Neuronal stem cell (in vitro differentiated cells): Measurements from ENCODE around the gene KRTAP1-4.

Source experiments
- DNase-seq: peaks from one replicate; pipeline ENCODE4 v3.0.0-alpha.2; 2013; ENCODE audit warnings: low spot score
- H2AFZ ChIP-seq: one replicate; pipeline ENCODE4 v1.6.1; 2013; ENCODE audit warnings: mild to moderate bottlenecking, low read length, inconsistent platforms
- H2AK5ac ChIP-seq: 2 replicates; pipeline ENCODE4 v1.6.1; 2013; ENCODE audit warnings: low read depth, mild to moderate bottlenecking, inconsistent platforms, low read length, moderate library complexity, mixed read lengths
- H2BK120ac ChIP-seq: 2 replicates; pipeline ENCODE4 v1.6.1; 2013; ENCODE audit warnings: low read depth, mild to moderate bottlenecking, inconsistent platforms, low read length, moderate library complexity, mixed read lengths
- H2BK12ac ChIP-seq: one replicate; pipeline ENCODE4 v1.6.1; 2013; ENCODE audit warnings: low read length, inconsistent platforms
- H2BK15ac ChIP-seq: 2 replicates; pipeline ENCODE4 v1.6.1; 2013; ENCODE audit warnings: mild to moderate bottlenecking, low read length, inconsistent platforms, mixed read lengths
- H2BK5ac ChIP-seq: one replicate; pipeline ENCODE4 v1.6.1; 2013; ENCODE audit warnings: inconsistent platforms, mild to moderate bottlenecking, low read length, moderate library complexity
- H3K14ac ChIP-seq: one replicate; pipeline ENCODE4 v1.6.1; 2013; ENCODE audit warnings: low read length, inconsistent platforms
- H3K18ac ChIP-seq: 2 replicates; pipeline ENCODE4 v1.6.1; 2013; ENCODE audit warnings: low read length, inconsistent platforms
- H3K23ac ChIP-seq: 2 replicates; pipeline ENCODE4 v1.6.1; 2013; ENCODE audit warnings: low read depth, mild to moderate bottlenecking, mixed read lengths, low read length, inconsistent platforms; ENCODE audit not compliant: poor library complexity
- H3K27ac ChIP-seq: replicated peaks from 3 replicates; pipeline ENCODE4 v1.5.1; 2013; ENCODE audit warnings: low read length, inconsistent platforms
- H3K27me3 ChIP-seq, 3 experiments: 2 replicates each; pipeline ENCODE4 v1.6.1; 2013; ENCODE audit warnings: low read length in 3 of 3, mild to moderate bottlenecking in 2 of 3, inconsistent platforms in 1 of 3, low read depth in 1 of 3, mixed read lengths in 1 of 3, moderate library complexity in 1 of 3; ENCODE audit not compliant: control insufficient read depth in 3 of 3, insufficient read depth in 3 of 3
- H3K36me3 ChIP-seq, 2 donors: replicated peaks in 1 of 2; 2 replicates each; pipeline ENCODE4 v1.6.1; 2013; ENCODE audit warnings: low read length in 2 of 2; ENCODE audit not compliant: control insufficient read depth in 2 of 2, insufficient read depth in 2 of 2
- H3K4ac ChIP-seq: 2 replicates; pipeline ENCODE4 v1.6.1; 2013; ENCODE audit warnings: inconsistent platforms, mild to moderate bottlenecking, low read length, moderate library complexity
- H3K4me1 ChIP-seq, 2 donors: 1 replicate in 1 of 2; 2 replicates in 1 of 2; pipeline ENCODE4 v1.6.1; 2013; ENCODE audit warnings: low read length in 2 of 2, low read depth in 1 of 2; ENCODE audit not compliant: control insufficient read depth in 2 of 2, insufficient read depth in 1 of 2
- H3K4me2 ChIP-seq: one replicate; pipeline ENCODE4 v1.6.1; 2013; ENCODE audit warnings: mild to moderate bottlenecking, low read length, inconsistent platforms; ENCODE audit not compliant: insufficient read depth, poor library complexity, severe bottlenecking
- H3K4me3 ChIP-seq, 2 donors: 2 replicates each; pipeline ENCODE4 v1.5.1; 2013; ENCODE audit warnings: low read length in 2 of 2, mild to moderate bottlenecking in 2 of 2, inconsistent platforms in 1 of 2, moderate library complexity in 1 of 2
- H3K79me1 ChIP-seq: one replicate; pipeline ENCODE4 v1.6.1; 2013; ENCODE audit warnings: low read depth, mild to moderate bottlenecking, inconsistent platforms, low read length, moderate library complexity
- H3K9ac ChIP-seq: one replicate; pipeline ENCODE4 v1.6.1; 2013; ENCODE audit warnings: mild to moderate bottlenecking, low read depth, low read length, inconsistent platforms; ENCODE audit not compliant: poor library complexity
- H3K9me3 ChIP-seq, 2 donors: replicated peaks in 1 of 2; 2 replicates each; pipeline versions ENCODE3 to v1.6.1; 2013; ENCODE audit warnings: low read length in 2 of 2, mild to moderate bottlenecking in 2 of 2, inconsistent platforms in 1 of 2, low read depth in 1 of 2, mixed read lengths in 1 of 2, moderate library complexity in 1 of 2; ENCODE audit not compliant: control insufficient read depth in 2 of 2, insufficient read depth in 1 of 2
- H4K8ac ChIP-seq: one replicate; pipeline ENCODE4 v1.6.1; 2013; ENCODE audit warnings: low read depth, mild to moderate bottlenecking, inconsistent platforms, low read length, moderate library complexity
- H4K91ac ChIP-seq: one replicate; pipeline ENCODE4 v1.6.1; 2013; ENCODE audit warnings: low read length, low read depth, mild to moderate bottlenecking, inconsistent platforms; ENCODE audit not compliant: poor library complexity
- WGBS, 2 donors: extraction: QIAGEN DNeasy Blood & Tissue Kit; methylation state at CpG; one replicate each; pipeline ENCODE4 v1.1.7; 2013; ENCODE audit warnings: missing lambda C conversion rate in 2 of 2, mixed read lengths in 1 of 2; ENCODE audit not compliant: insufficient read length in 2 of 2, insufficient replicate concordance in 1 of 2; ENCODE audit errors: extremely low coverage in 2 of 2; 5-methylcytosine and 5-hydroxymethylcytosine counted together

KRTAP1-4 gene

GRCh38 chr17:41015454-41015853, 14.5 kb downstream of the KRTAP1-4 start:
- Histone ChIP-seq H2AFZ (no peak overlapping the region), H3K14ac (no peak overlapping the region), H3K4me1 (no peaks in the 10 kb centered on the region), H3K36me3 (no peaks in the 10 kb centered on the region), H3K23ac (no peak overlapping the region), H3K9me3 (no peaks in the 10 kb centered on the region), H2AK5ac (no peak overlapping the region), H3K9ac (no peak overlapping the region), H2BK15ac (no peak overlapping the region), H4K8ac (no peak overlapping the region), H2BK120ac (no peak overlapping the region), H3K4me2 (no peak overlapping the region), H3K4ac (no peak overlapping the region), H3K4me3 (no peak overlapping the region), H3K18ac (no peak overlapping the region), H3K79me1 (no peaks in the 10 kb centered on the region), H3K27me3 (no peaks in the 10 kb centered on the region), H2BK5ac (no peak overlapping the region), H4K91ac (no peak overlapping the region), H2BK12ac (no peak overlapping the region), H3K27ac (no peak overlapping the region)
- no CpG with 5 or more reads among the region's 7 CpGs for WGBS, 2 donors
- no peak for DNase-seq

- WGBS, 2 donors, result no CpG with 5 or more reads among the region's 1 CpG
- Histone ChIP-seq H2BK5ac (no peak overlapping the region), H3K9ac (no peak overlapping the region)
These were observed 16.4 kb downstream of the KRTAP1-4 start for GRCh38 chr17:41013606-41014005.

GRCh38 chr17:41013181-41013580, 16.8 kb downstream of the KRTAP1-4 start:
- H3K9ac ChIP-seq, result no peak overlapping the region
- H3K27me3 ChIP-seq, result no peaks in the 10 kb centered on the region
- WGBS, 2 donors, result no CpG with 5 or more reads among the region's 3 CpGs
- no peak overlapping the region for H2BK5ac ChIP-seq
- peak overlapping the region in 1 of 2 donors; percentile 25 for H3K4me3 ChIP-seq
- H3K18ac ChIP-seq, result no peak overlapping the region
- no peak overlapping the region for H3K14ac ChIP-seq
- H2BK120ac ChIP-seq, result no peak overlapping the region
- H3K79me1 ChIP-seq, result no peaks in the 10 kb centered on the region
- H4K91ac ChIP-seq, result no peak overlapping the region
- H2AFZ ChIP-seq, result no peak overlapping the region
- no peak overlapping the region for H3K23ac ChIP-seq
- no peak for DNase-seq
- H3K9me3 ChIP-seq, result no peaks in the 10 kb centered on the region
- no peak overlapping the region for H2BK15ac ChIP-seq
- H2BK12ac ChIP-seq, result no peak overlapping the region
- H3K4me1 ChIP-seq, result peaks cover 0 to 5% of the 10 kb centered on the region in 2 donors
- no peak overlapping the region for H2AK5ac ChIP-seq
- no peak overlapping the region for H3K27ac ChIP-seq
- H3K4me2 ChIP-seq, result no peak overlapping the region
- H3K4ac ChIP-seq, result no peak overlapping the region
- no peaks in the 10 kb centered on the region for H3K36me3 ChIP-seq
- H4K8ac ChIP-seq, result no peak overlapping the region

More at GRCh38 chr17:41013606-41014005, 16.4 kb downstream of the KRTAP1-4 start:
- Histone ChIP-seq H3K14ac (no peak overlapping the region), H2AK5ac (no peak overlapping the region), H2BK12ac (no peak overlapping the region), H3K27ac (no peak overlapping the region), H4K8ac (no peak overlapping the region), H3K36me3 (no peaks in the 10 kb centered on the region), H3K27me3 (no peaks in the 10 kb centered on the region), H2BK15ac (no peak overlapping the region), H3K18ac (no peak overlapping the region), H4K91ac (no peak overlapping the region), H3K4me2 (no peak overlapping the region), H3K9me3 (no peaks in the 10 kb centered on the region), H2AFZ (no peak overlapping the region), H3K79me1 (no peaks in the 10 kb centered on the region), H3K4me1 (peaks cover 0 to 4% of the 10 kb centered on the region in 2 donors), H3K23ac (no peak overlapping the region), H2BK120ac (no peak overlapping the region), H3K4me3 (no peak overlapping the region), H3K4ac (no peak overlapping the region)
- DNase-seq, result no peak

- no peak overlapping the region for H2AK5ac ChIP-seq
- H4K91ac ChIP-seq, result no peak overlapping the region
- no peaks in the 10 kb centered on the region for H3K36me3 ChIP-seq
- 100% methylated on average over 1 of the region's 6 CpGs; no CpG with 5 or more reads in 1 of the 2 donors for WGBS, 2 donors
- no peaks in the 10 kb centered on the region for H3K9me3 ChIP-seq
- H3K14ac ChIP-seq, result no peak overlapping the region
- H3K4me3 ChIP-seq, result peak overlapping the region in 1 of 2 donors; percentile 25
- H3K9ac ChIP-seq, result no peak overlapping the region
- no peak overlapping the region for H3K4me2 ChIP-seq
- H3K27me3 ChIP-seq, result no peaks in the 10 kb centered on the region
- H2BK12ac ChIP-seq, result no peak overlapping the region
- no peak overlapping the region for H3K27ac ChIP-seq
- no peak overlapping the region for H2BK5ac ChIP-seq
- H3K4me1 ChIP-seq, result peaks cover 0 to 5% of the 10 kb centered on the region in 2 donors
- no peak overlapping the region for H4K8ac ChIP-seq
- DNase-seq, result no peak
- H2BK120ac ChIP-seq, result no peak overlapping the region
- H2AFZ ChIP-seq, result no peak overlapping the region
- H2BK15ac ChIP-seq, result no peak overlapping the region
- no peaks in the 10 kb centered on the region for H3K79me1 ChIP-seq
- no peak overlapping the region for H3K23ac ChIP-seq
- no peak overlapping the region for H3K18ac ChIP-seq
- H3K4ac ChIP-seq, result no peak overlapping the region
These were observed 17.5 kb downstream of the KRTAP1-4 start for GRCh38 chr17:41012326-41013120.
